ENCODE measurements around the gene APOBEC3C. TPM values are rescaled to one million over a fixed set of nuclear protein-coding genes. Genes with fewer than 3 reads are reported as not detected.
"Not testable (repeated sequence)": the region's sequence is repeated elsewhere in the genome, so short reads cannot be mapped to it uniquely, and the experiment has no call there.

APOBEC3C gene
- total and polyA plus RNA-seq, 7 experiments from 2014 or later, result 16.4 to 102 (median 41.2) TPM

DNA sequence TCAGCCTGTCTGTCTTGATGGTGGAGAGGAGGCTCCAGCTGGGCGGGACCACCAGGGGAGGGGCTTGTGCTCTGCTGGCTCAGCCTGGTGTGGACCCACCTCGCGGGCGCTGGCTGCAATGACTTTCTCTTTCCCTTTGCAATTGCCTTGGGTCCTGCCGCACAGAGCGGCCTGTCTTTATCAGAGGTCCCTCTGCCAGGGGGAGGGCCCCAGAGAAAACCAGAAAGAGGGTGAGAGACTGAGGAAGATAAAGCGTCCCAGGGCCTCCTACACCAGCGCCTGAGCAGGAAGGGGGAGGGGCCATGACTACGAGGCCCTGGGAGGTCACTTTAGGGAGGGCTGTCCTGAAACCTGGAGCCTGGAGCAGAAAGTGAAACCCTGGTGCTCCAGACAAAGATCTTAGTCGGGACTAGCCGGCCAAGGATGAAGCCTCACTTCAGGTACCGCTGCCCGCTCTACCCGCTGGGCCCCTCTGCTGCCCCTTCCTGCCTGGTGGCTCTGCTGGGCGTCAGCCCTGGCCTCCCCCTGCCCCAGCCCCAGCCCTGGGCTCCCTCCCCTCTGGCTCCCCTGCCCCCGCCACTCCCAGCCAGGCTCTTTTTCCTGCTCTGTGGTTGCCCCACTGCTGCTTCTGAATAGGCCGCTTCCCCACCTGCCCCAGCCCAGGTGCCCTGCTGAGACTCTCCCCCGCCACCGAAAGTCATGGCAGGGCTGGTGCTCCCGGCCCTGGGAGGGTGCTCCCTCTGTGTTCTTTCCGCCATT, 26.7 kb downstream of the APOBEC3C start, which contains the start of gene APOBEC3F:
Gene APOBEC3F, plus strand, starts transcription at position 327 of the 759 bp plus-strand sequence. Its CDS starts 97 bp downstream, at position 424.
- H3K27me3 Mint-ChIP-seq; H3K9me3 ChIP-seq (ENCODE audit: control insufficient read depth in 2 of 3, low read length in 3 of 3); CTCF ChIA-PET; H3K9me3 Mint-ChIP-seq; H3K27me3 ChIP-seq (ENCODE audit: control insufficient read depth in 2 of 2, insufficient read depth in 2 of 2, low read length in 2 of 2): not testable (repeated sequence)
- Histone ChIP-seq H3K27ac (ENCODE audit: low read depth, low read length) (peak within 1 kb of the TSS; percentile 77), H3K36me3 (ENCODE audit: control insufficient read depth in 2 of 3, insufficient read depth in 3 of 3, low read length in 3 of 3) (peaks cover 0 to 12% (median 0%) of the 10 kb centered on the region in 3 experiments), H3K4me3 (ENCODE audit: low read length) (peak within 1 kb of the TSS; percentile 51), H3K4me1 (ENCODE audit: control insufficient read depth in 2 of 2, insufficient read depth in 2 of 2, low read length in 2 of 2) (peaks cover 8 to 18% of the 10 kb centered on the region in 2 donors)
- POLR2A ChIA-PET, result interaction anchor here (0.8 to 1.5 kb wide), 3 partner anchors 8 to 27 kb away, joined by 3 to 6 read pairs (median 3); partner anchors contain the start of gene APOBEC3C
- intact Hi-C loops (cut with micrococcal nuclease), result loop anchor here (1.0 to 5.0 kb wide), 5 partner anchors 20 to 57 kb away; partner anchors contain the start of genes APOBEC3D (in 1 of the 2), APOBEC3G (in 1 of the 2) and APOBEC3H (in 1 of the 2)
- ATAC-seq, result peak; percentile 96
- Mint-ChIP-seq H3K4me3 (peak within 1 kb of the TSS; percentile 80 to 95 (median 88)), H3K27ac (peak within 1 kb of the TSS; percentile 84 to 93 (median 91)), H3K36me3 (peaks cover 0 to 15% (median 4%) of the 10 kb centered on the region in 5 donors), H3K4me1 (peaks cover 28 to 48% (median 45%) of the 10 kb centered on the region in 7 donors)
- DNase-seq, result peak; percentile 47 to 70 (median 51)

DNA sequence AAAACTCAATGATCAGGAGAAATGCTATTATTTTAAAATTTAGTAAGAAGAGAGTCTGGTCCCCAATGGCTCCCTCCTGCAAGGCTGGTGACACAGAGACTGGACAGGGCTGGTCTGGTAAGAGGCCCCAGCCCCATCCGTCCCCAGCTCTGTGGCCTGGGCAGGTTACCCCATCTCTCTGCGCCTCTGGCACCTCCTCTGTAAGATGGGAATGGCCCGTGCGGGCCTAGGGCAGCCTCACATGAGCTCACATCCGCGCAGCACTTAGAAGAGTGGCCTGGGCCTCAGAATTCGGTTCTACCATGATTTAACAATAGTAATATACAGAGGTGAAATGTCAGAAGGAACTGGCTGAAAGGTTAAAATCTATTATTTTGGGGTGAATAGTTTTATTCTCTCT, 27.9 kb downstream of the APOBEC3C start:
- intact Hi-C loops (cut with micrococcal nuclease), result loop anchor here (2.0 to 5.0 kb wide), 4 partner anchors 21 to 55 kb away; partner anchors contain the start of genes APOBEC3D (in 1 of the 2), APOBEC3G (in 1 of the 2) and APOBEC3H (in 1 of the 2)
- peaks cover 0 to 14% (median 0%) of the 10 kb centered on the region in 3 experiments for H3K36me3 ChIP-seq (ENCODE audit: control insufficient read depth in 2 of 3, insufficient read depth in 3 of 3, low read length in 3 of 3)
- H3K27ac ChIP-seq (ENCODE audit: low read depth, low read length), result peak overlapping the region; percentile 77
- CTCF ChIA-PET, result interaction anchor here (1.1 kb wide), 1 partner anchor 35 kb away, joined by 3 read pairs; no protein-coding TSS in a partner anchor
- Mint-ChIP-seq H3K4me1 (peaks cover 29 to 49% (median 37%) of the 10 kb centered on the region in 7 donors), H3K4me3 (peak overlapping the region; percentile 80 to 95 (median 88)), H3K27ac (peak overlapping the region; percentile 54 to 93 (median 89)), H3K36me3 (peaks cover 0 to 18% (median 4%) of the 10 kb centered on the region in 5 donors), H3K27me3 (no peaks in the 10 kb centered on the region), H3K9me3 (no peaks in the 10 kb centered on the region)
- H3K27me3 ChIP-seq (ENCODE audit: control insufficient read depth in 2 of 2, insufficient read depth in 2 of 2, low read length in 2 of 2), result no peaks in the 10 kb centered on the region
- ATAC-seq (no peak), DNase-seq (no peak)
- POLR2A ChIA-PET, result no interaction called here
- H3K9me3 ChIP-seq (ENCODE audit: control insufficient read depth in 2 of 3, low read length in 3 of 3), result no peaks in the 10 kb centered on the region
- H3K4me1 ChIP-seq (ENCODE audit: control insufficient read depth in 2 of 2, insufficient read depth in 2 of 2, low read length in 2 of 2), result peaks cover 4 to 18% of the 10 kb centered on the region in 2 donors
- H3K4me3 ChIP-seq (ENCODE audit: low read length), result peak overlapping the region; percentile 27

DNA sequence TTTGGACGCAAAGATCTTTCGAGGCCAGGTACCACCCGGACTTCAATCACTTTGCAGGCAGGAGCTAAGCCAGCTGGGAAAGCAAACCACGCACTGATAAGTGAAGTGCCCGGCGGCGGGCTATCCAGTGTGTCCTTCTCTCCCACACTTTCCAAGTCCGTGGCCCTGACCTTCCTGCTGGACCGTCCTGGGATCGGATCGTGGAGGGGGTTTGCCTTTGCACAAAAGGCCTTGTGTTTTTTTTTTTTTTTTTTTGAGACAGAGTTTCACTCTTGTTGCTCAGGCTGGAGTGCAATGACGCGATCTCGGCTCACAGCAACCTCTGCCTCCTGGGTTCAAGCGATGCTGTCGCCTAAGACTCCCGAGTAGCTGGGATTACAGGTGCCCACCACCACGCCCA, 29.0 kb downstream of the APOBEC3C start:
- Mint-ChIP-seq H3K4me1 (peaks cover 28 to 42% (median 33%) of the 10 kb centered on the region in 7 donors), H3K36me3 (peaks cover 0 to 18% (median 4%) of the 10 kb centered on the region in 5 donors), H3K4me3 (peak overlapping the region in 2 of 10 donors; percentile 27 to 45)
- H3K4me3 ChIP-seq (ENCODE audit: low read length); H3K27ac Mint-ChIP-seq; ATAC-seq; DNase-seq; H3K9me3 Mint-ChIP-seq; H3K27me3 Mint-ChIP-seq; H3K9me3 ChIP-seq (ENCODE audit: control insufficient read depth in 2 of 3, low read length in 3 of 3); CTCF ChIA-PET; POLR2A ChIA-PET; H3K27me3 ChIP-seq (ENCODE audit: control insufficient read depth in 2 of 2, insufficient read depth in 2 of 2, low read length in 2 of 2); H3K27ac ChIP-seq (ENCODE audit: low read depth, low read length): not testable (repeated sequence)
- intact Hi-C loops (cut with micrococcal nuclease), result loop anchor here (5.0 kb wide), 2 partner anchors 34 to 54 kb away; partner anchors contain the start of genes APOBEC3G (in 1 of the 2) and APOBEC3H (in 1 of the 2)
- peaks cover 0 to 14% (median 0%) of the 10 kb centered on the region in 3 experiments for H3K36me3 ChIP-seq (ENCODE audit: control insufficient read depth in 2 of 3, insufficient read depth in 3 of 3, low read length in 3 of 3)
- peaks cover 0 to 18% of the 10 kb centered on the region in 2 donors for H3K4me1 ChIP-seq (ENCODE audit: control insufficient read depth in 2 of 2, insufficient read depth in 2 of 2, low read length in 2 of 2)

DNA sequence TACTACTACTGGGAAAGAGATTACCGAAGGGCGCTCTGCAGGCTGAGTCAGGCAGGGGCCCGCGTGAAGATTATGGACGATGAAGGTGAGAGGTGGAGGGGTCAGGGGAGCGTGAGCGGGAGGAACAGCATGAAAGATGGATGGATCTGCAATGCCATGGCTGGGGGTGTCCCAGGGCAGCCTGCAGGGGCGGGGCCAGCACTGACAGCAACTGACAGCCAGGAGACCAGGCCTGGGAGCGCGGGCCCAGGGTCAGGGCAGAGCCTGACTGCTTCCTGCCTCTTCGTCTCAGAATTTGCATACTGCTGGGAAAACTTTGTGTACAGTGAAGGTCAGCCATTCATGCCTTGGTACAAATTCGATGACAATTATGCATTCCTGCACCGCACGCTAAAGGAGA, 31.1 kb downstream of the APOBEC3C start:
- H3K4me3 ChIP-seq (ENCODE audit: low read length); H3K27me3 ChIP-seq (ENCODE audit: control insufficient read depth in 2 of 2, insufficient read depth in 2 of 2, low read length in 2 of 2); intact Hi-C loops (cut with micrococcal nuclease); H3K9me3 Mint-ChIP-seq; H3K9me3 ChIP-seq (ENCODE audit: control insufficient read depth in 2 of 3, low read length in 3 of 3); H3K27me3 Mint-ChIP-seq; POLR2A ChIA-PET; CTCF ChIA-PET; H3K27ac ChIP-seq (ENCODE audit: low read depth, low read length); ATAC-seq; H3K4me3 Mint-ChIP-seq; H3K27ac Mint-ChIP-seq; DNase-seq: not testable (repeated sequence)
- H3K36me3 Mint-ChIP-seq, result peaks cover 0 to 18% (median 4%) of the 10 kb centered on the region in 5 donors
- H3K4me1 Mint-ChIP-seq, result peaks cover 16 to 31% (median 26%) of the 10 kb centered on the region in 7 donors
- peaks cover 0 to 18% of the 10 kb centered on the region in 2 donors for H3K4me1 ChIP-seq (ENCODE audit: control insufficient read depth in 2 of 2, insufficient read depth in 2 of 2, low read length in 2 of 2)
- H3K36me3 ChIP-seq (ENCODE audit: control insufficient read depth in 2 of 3, insufficient read depth in 3 of 3, low read length in 3 of 3), result peaks cover 0 to 14% (median 0%) of the 10 kb centered on the region in 3 experiments

DNA sequence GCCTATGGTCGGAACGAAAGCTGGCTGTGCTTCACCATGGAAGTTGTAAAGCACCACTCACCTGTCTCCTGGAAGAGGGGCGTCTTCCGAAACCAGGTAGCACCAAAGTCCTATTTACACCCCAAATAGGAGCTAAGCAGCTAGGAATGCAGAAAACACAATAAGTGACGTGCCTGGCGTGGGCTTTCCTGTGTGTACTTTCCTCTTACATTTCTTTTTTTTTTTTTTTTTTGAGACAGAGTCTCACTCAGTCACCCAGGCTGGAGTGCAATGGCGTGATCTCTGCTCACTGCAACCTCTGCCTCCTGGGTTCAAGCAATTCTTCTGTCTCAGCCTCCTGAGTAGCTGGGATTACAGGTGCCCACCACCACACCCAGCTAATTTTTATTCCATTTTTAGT, 35.4 kb downstream of the APOBEC3C start:
- peaks cover 0 to 18% (median 4%) of the 10 kb centered on the region in 7 donors for H3K4me1 Mint-ChIP-seq
- H3K36me3 ChIP-seq (ENCODE audit: control insufficient read depth in 2 of 3, insufficient read depth in 3 of 3, low read length in 3 of 3); H3K27ac ChIP-seq (ENCODE audit: low read depth, low read length); intact Hi-C loops (cut with micrococcal nuclease); H3K4me3 Mint-ChIP-seq; H3K9me3 ChIP-seq (ENCODE audit: control insufficient read depth in 2 of 3, low read length in 3 of 3); ATAC-seq; H3K27ac Mint-ChIP-seq; H3K4me1 ChIP-seq (ENCODE audit: control insufficient read depth in 2 of 2, insufficient read depth in 2 of 2, low read length in 2 of 2); H3K4me3 ChIP-seq (ENCODE audit: low read length); H3K9me3 Mint-ChIP-seq; H3K27me3 Mint-ChIP-seq; DNase-seq; H3K27me3 ChIP-seq (ENCODE audit: control insufficient read depth in 2 of 2, insufficient read depth in 2 of 2, low read length in 2 of 2): not testable (repeated sequence)
- peaks cover 0 to 19% (median 0%) of the 10 kb centered on the region in 5 donors for H3K36me3 Mint-ChIP-seq
- ChIA-PET POLR2A (interaction anchor here (0.6 to 0.7 kb wide), 2 partner anchors 155 to 468 kb away, joined by 3 to 5 read pairs; no protein-coding TSS in a partner anchor), CTCF (interaction anchor here (0.7 kb wide), 1 partner anchor 1241 kb away, joined by 4 read pairs; no protein-coding TSS in a partner anchor)

DNA sequence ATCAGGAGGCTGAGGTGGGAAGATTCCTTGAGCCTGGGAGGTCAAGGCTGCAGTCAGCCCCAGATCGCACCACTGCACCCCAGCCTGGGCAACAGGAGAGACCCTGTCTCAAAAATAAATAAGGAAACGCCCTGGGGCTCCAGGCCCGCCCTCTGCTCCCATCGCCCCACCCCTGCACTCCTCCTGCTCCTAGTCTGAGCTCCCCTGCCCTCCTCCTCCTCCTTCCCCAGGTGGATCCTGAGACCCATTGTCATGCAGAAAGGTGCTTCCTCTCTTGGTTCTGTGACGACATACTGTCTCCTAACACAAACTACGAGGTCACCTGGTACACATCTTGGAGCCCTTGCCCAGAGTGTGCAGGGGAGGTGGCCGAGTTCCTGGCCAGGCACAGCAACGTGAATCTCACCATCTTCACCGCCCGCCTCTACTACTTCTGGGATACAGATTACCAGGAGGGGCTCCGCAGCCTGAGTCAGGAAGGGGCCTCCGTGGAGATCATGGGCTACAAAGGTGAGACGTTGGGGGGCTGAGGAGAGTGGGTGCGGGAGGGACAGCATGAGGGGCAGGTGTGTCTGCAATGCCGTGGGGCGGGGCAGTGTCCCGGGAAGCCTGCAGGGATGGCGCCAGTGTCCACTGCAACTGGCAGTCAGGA, 37.9 kb downstream of the APOBEC3C start:
- CTCF ChIA-PET; intact Hi-C loops (cut with micrococcal nuclease); POLR2A ChIA-PET; H3K27me3 ChIP-seq (ENCODE audit: control insufficient read depth in 2 of 2, insufficient read depth in 2 of 2, low read length in 2 of 2); H3K27ac Mint-ChIP-seq; H3K4me3 ChIP-seq (ENCODE audit: low read length); ATAC-seq; H3K4me1 ChIP-seq (ENCODE audit: control insufficient read depth in 2 of 2, insufficient read depth in 2 of 2, low read length in 2 of 2); H3K9me3 Mint-ChIP-seq; H3K27ac ChIP-seq (ENCODE audit: low read depth, low read length); H3K4me3 Mint-ChIP-seq; DNase-seq; H3K36me3 Mint-ChIP-seq; H3K9me3 ChIP-seq (ENCODE audit: control insufficient read depth in 2 of 3, low read length in 3 of 3); H3K4me1 Mint-ChIP-seq; H3K27me3 Mint-ChIP-seq; H3K36me3 ChIP-seq (ENCODE audit: control insufficient read depth in 2 of 3, insufficient read depth in 3 of 3, low read length in 3 of 3): not testable (repeated sequence)

All from naive thymus-derived CD4-positive, alpha-beta T cell (primary cell).